Measurements from ENCODE around the gene PAH. TPM values are rescaled to one million over a fixed set of nuclear protein-coding genes. Genes with fewer than 3 reads are reported as not detected.
A peak's percentile ranks its signal among the peaks of the same experiment; 100 is the strongest.

The PAH gene
- total and polyA plus RNA-seq, 10 of the 15 experiments (the other 5 are each of a cell fraction or from before 2014, with no cell fraction given): 0.20 to 4.8 (median 0.55) TPM; not detected in 1

DNA sequence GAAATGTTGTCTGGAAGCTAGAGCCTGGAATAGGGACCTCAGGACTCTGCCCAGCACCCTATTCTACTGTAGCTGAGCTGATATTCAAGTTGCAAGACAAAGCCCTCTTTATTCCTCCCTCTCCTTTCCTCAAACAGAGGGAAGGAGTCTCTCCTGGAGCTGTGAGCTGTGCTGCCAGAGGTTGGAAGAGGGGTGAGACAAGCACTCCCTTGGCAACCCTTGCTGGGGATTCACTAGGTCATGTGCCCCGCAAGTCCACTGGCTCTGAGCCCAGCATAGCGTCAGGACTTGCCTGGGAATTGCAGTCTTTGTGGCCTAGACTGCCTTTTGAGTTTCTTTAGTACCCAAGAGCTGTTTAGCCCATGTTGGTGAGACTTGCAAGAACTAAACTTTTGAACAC is 29.0 kb upstream of the PAH start:
- H3K4me2 ChIP-seq (ENCODE audit: control insufficient read depth, insufficient read depth): no peak overlapping the region
- no peak for TF ChIP-seq NRF1 (conservative IDR thresholded peaks at IDR 0.05; ENCODE audit: low read depth, low read length)
- no peak for TF ChIP-seq FOXK2 (IDR thresholded peaks at IDR 0.05)
- no peak for TF ChIP-seq CHD1 (IDR thresholded peaks at IDR 0.05; ENCODE audit: low read depth, low read length)
- no peaks in the 10 kb centered on the region; the same call in 2 of the 3 replicates for H3K9me3 ChIP-seq (replicated peaks; ENCODE audit: control insufficient read depth, insufficient read depth, low read length)
- ChIA-PET SMC1A (ENCODE audit: uncharacterized antibody, unreplicated experiment) (interaction anchor here (1.2 to 1.7 kb wide), 3 partner anchors 63 to 602 kb away, joined by 6 to 7 read pairs (median 6); no protein-coding TSS in a partner anchor), POLR2A (interaction anchor here (0.6 kb wide), 1 partner anchor 245 kb away, joined by 6 read pairs; no protein-coding TSS in a partner anchor), CTCF (interaction anchor here (1.0 to 17.5 kb wide), 4 partner anchors 46 to 602 kb away, joined by 3 to 281 read pairs (median 9); no protein-coding TSS in a partner anchor), RAD21 (ENCODE audit: unreplicated experiment) (interaction anchor here (1.0 to 1.9 kb wide), 3 partner anchors 28 to 602 kb away, joined by 3 to 9 read pairs (median 6); no protein-coding TSS in a partner anchor)
- no peaks in the 10 kb centered on the region; a peak in 1 of 4 replicates for H3K27me3 ChIP-seq (replicated peaks in 1 of 2; ENCODE audit: control insufficient read depth in 2 of 2, insufficient read depth in 2 of 2, low read length in 1 of 2)
- DNase-seq (ENCODE audit: low read depth, low spot score) (no peak), FAIRE-seq (no peak), ATAC-seq (no peak)
- H3K4me1 ChIP-seq (ENCODE audit: control insufficient read depth, insufficient read depth, low read length): peaks cover 4% of the 10 kb centered on the region
- H3K4me3 ChIP-seq: no peak overlapping the region
- no peaks in the 10 kb centered on the region for H3K79me2 ChIP-seq (ENCODE audit: control insufficient read depth, insufficient read depth, low read length)
- intact Hi-C loops (cut with micrococcal nuclease; ENCODE audit: unreplicated experiment): loop anchor here (5.0 kb wide), 1 partner anchor 686 kb away; no protein-coding TSS in a partner anchor
- in situ Hi-C loops (cut with MboI): loop anchor here (5.0 kb wide), 2 partner anchors 556 to 601 kb away; no protein-coding TSS in a partner anchor
- no peaks in the 10 kb centered on the region for H4K20me1 ChIP-seq (ENCODE audit: control insufficient read depth, insufficient read depth)
- H3K9ac ChIP-seq (ENCODE audit: control insufficient read depth, insufficient read depth, low read length): no peak overlapping the region
- 7% methylated on average over 2 of the region's 2 CpGs for WGBS (ENCODE audit: insufficient coverage, insufficient replicate concordance, low lambda C conversion rate, missing lambda C conversion rate)
- no peaks in the 10 kb centered on the region for H3K36me3 ChIP-seq (ENCODE audit: control insufficient read depth in 2 of 2, insufficient read depth in 2 of 2, low read length in 1 of 2)
- no peak overlapping the region for H3K27ac ChIP-seq (ENCODE audit: control insufficient read depth, insufficient read depth)
- no TSS peak for BruUV-seq (replicated peaks)
- no peak overlapping the region for H2AFZ ChIP-seq (ENCODE audit: control insufficient read depth, low read depth, low read length)

GRCh38 chr12:102939670-102940222 is 22.7 kb upstream of the PAH start:
- ChIA-PET RAD21 (ENCODE audit: unreplicated experiment) (interaction anchor here (0.9 to 4.3 kb wide), 10 partner anchors 9 to 608 kb away, joined by 3 to 86 read pairs (median 4); no protein-coding TSS in a partner anchor), SMC1A (ENCODE audit: uncharacterized antibody, unreplicated experiment) (interaction anchor here (0.7 to 4.9 kb wide), 27 partner anchors 9 to 693 kb away, joined by 3 to 134 read pairs (median 4); partner anchors contain the start of gene PAH), POLR2A (interaction anchor here (0.8 kb wide), 1 partner anchor 57 kb away, joined by 3 read pairs; no protein-coding TSS in a partner anchor), CTCF (interaction anchor here (0.7 to 17.5 kb wide), 27 partner anchors 8 to 692 kb away, joined by 3 to 281 read pairs (median 4); partner anchors contain the start of gene PAH)
- no peaks in the 10 kb centered on the region for H3K79me2 ChIP-seq (ENCODE audit: control insufficient read depth, insufficient read depth, low read length)
- no peak overlapping the region for H3K4me3 ChIP-seq
- H3K27me3 ChIP-seq (replicated peaks in 1 of 2; ENCODE audit: control insufficient read depth in 2 of 2, insufficient read depth in 2 of 2, low read length in 1 of 2): no peaks in the 10 kb centered on the region
- H4K20me1 ChIP-seq (ENCODE audit: control insufficient read depth, insufficient read depth): no peaks in the 10 kb centered on the region
- H3K36me3 ChIP-seq (ENCODE audit: control insufficient read depth in 2 of 2, insufficient read depth in 2 of 2, low read length in 1 of 2): no peaks in the 10 kb centered on the region
- WGBS (ENCODE audit: insufficient coverage, insufficient replicate concordance, low lambda C conversion rate, missing lambda C conversion rate): 46% methylated on average over 2 of the region's 2 CpGs
- no peak for FAIRE-seq
- H3K4me2 ChIP-seq (ENCODE audit: control insufficient read depth, insufficient read depth): no peak overlapping the region
- no peaks in the 10 kb centered on the region for H3K4me1 ChIP-seq (ENCODE audit: control insufficient read depth, insufficient read depth, low read length)
- H3K9me3 ChIP-seq (replicated peaks; ENCODE audit: control insufficient read depth, insufficient read depth, low read length): no peaks in the 10 kb centered on the region
- no peak overlapping the region for H3K9ac ChIP-seq (ENCODE audit: control insufficient read depth, insufficient read depth, low read length)
- DNase-seq (ENCODE audit: low read depth, low spot score): no peak
- intact Hi-C loops (cut with micrococcal nuclease; ENCODE audit: unreplicated experiment): loop anchor here (1.0 kb wide), 1 partner anchor 56 kb away; no protein-coding TSS in a partner anchor
- no peak overlapping the region for H2AFZ ChIP-seq (ENCODE audit: control insufficient read depth, low read depth, low read length)
- TF ChIP-seq ZNF207 (IDR thresholded peaks at IDR 0.05; ENCODE audit: borderline replicate concordance) (no peak), CTCF (IDR thresholded peaks at IDR 0.05 in 2 of 3, conservative IDR thresholded peaks at IDR 0.05 in 1 of 3; ENCODE audit: control insufficient read depth in 2 of 3, extremely low read depth in 1 of 3, insufficient read depth in 1 of 3, low read depth in 3 of 3, low read length in 3 of 3) (peak; percentile 21 to 38 (median 37); a peak in 3 of 6 replicates), STAT3 (IDR thresholded peaks at IDR 0.05; ENCODE audit: low read depth, low read length) (no peak), RAD21 (IDR thresholded peaks at IDR 0.05; ENCODE audit: insufficient read depth, low read depth, low read length) (peak; percentile 57; the same call in 1 of the 2 replicates), MEF2A (IDR thresholded peaks at IDR 0.05; ENCODE audit: insufficient read depth, low read depth, low read length) (no peak)
- no TSS peak for BruUV-seq (replicated peaks)
- no peak overlapping the region for H3K27ac ChIP-seq (ENCODE audit: control insufficient read depth, insufficient read depth)
- in situ Hi-C loops (cut with MboI): no loop called here
- peak; percentile 57 for ATAC-seq

Data from GM12878 (cell line).